Upper lobe of right lung (tissue), 1 donor: ENCODE results near the gene UBE2N. TPM values are rescaled to one million over a fixed set of nuclear protein-coding genes. Genes with fewer than 3 reads are reported as not detected.
"Not testable (repeated sequence)": the region's sequence is repeated elsewhere in the genome, so short reads cannot be mapped to it uniquely, and the experiment has no call there.

Experiments used
- ATAC-seq: fragments of 200-7000 bp; cut with Tn5 transposase; one replicate; pipeline ENCODE4 v1.9.1; 2020; ENCODE audit warnings: mild to moderate bottlenecking, moderate library complexity
- DNase-seq: peaks from one replicate; pipeline ENCODE4 v3.0.0-alpha.2; 2020
- H3K27ac ChIP-seq: fragments of 200-600 bp; one replicate; pipeline ENCODE4 v1.8.0; 2022
- H3K27me3 ChIP-seq: fragments of 200-600 bp; one replicate; pipeline ENCODE4 v1.8.0; 2022; ENCODE audit warnings: mild to moderate bottlenecking
- H3K36me3 ChIP-seq: fragments of 200-600 bp; one replicate; pipeline ENCODE4 v1.8.0; 2022
- H3K4me1 ChIP-seq: fragments of 200-600 bp; one replicate; pipeline ENCODE4 v1.8.0; 2022
- H3K4me3 ChIP-seq: fragments of 200-600 bp; one replicate; pipeline ENCODE4 v1.8.0; 2022; ENCODE audit warnings: mild to moderate bottlenecking
- H3K9me3 ChIP-seq: fragments of 200-600 bp; one replicate; pipeline ENCODE4 v1.8.0; 2022
- CTCF ChIP-seq: fragments of 200-600 bp; IDR thresholded peaks from one replicate; pipeline ENCODE4 v1.8.0; 2022; ENCODE audit warnings: antibody characterized with exemption
- intact Hi-C: fragments of 100-400 bp; cut with DNase I; formaldehyde crosslinking; loops from one replicate; pipeline ENCODE4 v1.11.0; 2022
- total RNA-seq: library from RNA; stranded (reverse); fragmentation: NEBNext Ultra II Directional; extraction: Animal tissue kit (Norgen Biotek cat#: 25700); gene quantifications from one replicate; pipeline ENCODE4 v1.2.1, GENCODE V29; 2021
- donor health status: DM: no; HTN: yes; CAD: no; lungs with severe emphysema.

The UBE2N gene
- total RNA-seq, 1 donor from 2014 or later, result 65.9 TPM

DNA sequence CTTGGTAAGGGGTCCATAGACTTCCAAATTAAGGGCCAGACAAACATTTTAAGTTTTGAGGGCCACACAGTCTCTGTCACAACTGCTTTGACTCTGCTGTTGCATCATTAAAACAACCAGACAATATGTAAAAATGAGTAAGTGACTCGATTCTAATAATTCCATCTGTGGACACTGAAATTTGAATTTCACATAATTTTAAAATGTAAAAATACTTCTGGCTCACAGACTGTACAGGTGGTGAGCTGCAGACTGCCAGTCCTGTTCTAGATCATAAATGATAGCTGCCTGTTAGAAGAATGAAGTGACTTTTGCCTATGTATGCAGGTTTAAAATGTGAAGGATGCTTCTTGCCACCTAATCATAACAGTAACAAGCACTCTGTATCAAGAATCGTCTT is 48.3 kb downstream of the UBE2N start:
- H3K4me3 ChIP-seq, result no peak overlapping the region

DNA sequence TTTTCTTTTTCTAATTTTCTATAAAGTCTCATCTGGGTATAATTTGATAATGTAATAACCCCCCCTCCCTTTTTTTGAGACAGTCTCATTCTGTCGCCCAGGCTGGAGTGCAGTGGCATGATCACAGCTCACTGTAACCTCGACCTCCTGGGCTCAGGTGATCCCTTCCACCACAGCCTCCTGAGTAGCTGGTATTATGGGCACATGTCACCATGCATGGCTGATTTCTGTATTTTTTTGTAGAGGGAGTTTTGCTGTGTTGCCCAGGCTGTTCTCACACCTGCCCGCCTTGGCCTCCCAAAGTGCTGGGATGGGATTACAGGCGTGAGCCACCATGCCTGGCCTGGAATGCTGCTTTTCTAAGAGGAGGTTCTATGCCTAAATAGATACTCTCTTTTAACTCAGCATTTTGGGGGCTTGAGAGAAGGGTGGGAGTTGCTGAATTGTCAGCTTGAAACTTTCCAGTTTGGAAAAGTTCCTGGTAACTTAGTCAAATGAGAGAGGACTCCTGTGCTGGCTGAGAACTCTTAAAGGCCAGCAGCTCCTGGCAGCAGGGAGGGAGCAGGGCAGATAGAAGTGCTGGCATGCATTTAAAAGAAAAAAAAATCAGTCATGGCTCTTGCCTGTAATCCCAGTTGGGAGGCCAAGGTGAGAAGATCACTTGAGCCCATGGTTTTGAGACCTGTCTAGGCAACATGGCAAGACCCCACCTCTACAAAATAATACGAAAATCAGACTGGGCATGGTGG is 51.0 kb downstream of the UBE2N start:
- Histone ChIP-seq H3K36me3 (peaks cover 6% of the 10 kb centered on the region), H3K9me3 (no peaks in the 10 kb centered on the region), H3K4me3 (no peak overlapping the region), H3K27me3 (no peaks in the 10 kb centered on the region), H3K4me1 (peaks cover 19% of the 10 kb centered on the region), H3K27ac (peak overlapping the region; percentile 2)
- no peak for DNase-seq
- no peak for TF ChIP-seq CTCF
- intact Hi-C loops, result loop anchor here (10.0 kb wide), 1 partner anchor 406 kb away; no protein-coding TSS in a partner anchor
- ATAC-seq, result no peak

More for the DNA sequence above, 48.3 kb downstream of the UBE2N start:
- ATAC-seq, result no peak
- no peak overlapping the region for H3K27ac ChIP-seq
- H3K27me3 ChIP-seq, result no peaks in the 10 kb centered on the region
- no peaks in the 10 kb centered on the region for H3K9me3 ChIP-seq
- DNase-seq, result no peak
- intact Hi-C loops, result loop anchor here (10.0 kb wide), 1 partner anchor 409 kb away; no protein-coding TSS in a partner anchor
- peaks cover 19% of the 10 kb centered on the region for H3K4me1 ChIP-seq
- TF ChIP-seq CTCF, result no peak
- peaks cover 31% of the 10 kb centered on the region for H3K36me3 ChIP-seq

GRCh38 chr12:93390031-93390430 is 51.7 kb downstream of the UBE2N start:
- H3K9me3 ChIP-seq, result no peaks in the 10 kb centered on the region
- intact Hi-C loops, result loop anchor here (10.0 kb wide), 1 partner anchor 405 kb away; no protein-coding TSS in a partner anchor
- no peaks in the 10 kb centered on the region for H3K36me3 ChIP-seq
- H3K27ac ChIP-seq, result no peak overlapping the region
- ATAC-seq, result peak; percentile 61
- no peaks in the 10 kb centered on the region for H3K27me3 ChIP-seq
- H3K4me3 ChIP-seq, result no peak overlapping the region
- no peak for TF ChIP-seq CTCF
- no peak for DNase-seq
- peaks cover 19% of the 10 kb centered on the region for H3K4me1 ChIP-seq

- H3K9me3 ChIP-seq, result no peaks in the 10 kb centered on the region
- H3K27me3 ChIP-seq, result no peaks in the 10 kb centered on the region
- no peak for DNase-seq
- no peak for TF ChIP-seq CTCF
- no peak for ATAC-seq
- intact Hi-C loops, result no loop called here
- peaks cover 37% of the 10 kb centered on the region for H3K4me1 ChIP-seq
- no peak overlapping the region for H3K27ac ChIP-seq
- H3K36me3 ChIP-seq, result no peaks in the 10 kb centered on the region
- H3K4me3 ChIP-seq, result no peak overlapping the region
These were observed 54.0 kb downstream of the UBE2N start for GRCh38 chr12:93387780-93388179.

DNA sequence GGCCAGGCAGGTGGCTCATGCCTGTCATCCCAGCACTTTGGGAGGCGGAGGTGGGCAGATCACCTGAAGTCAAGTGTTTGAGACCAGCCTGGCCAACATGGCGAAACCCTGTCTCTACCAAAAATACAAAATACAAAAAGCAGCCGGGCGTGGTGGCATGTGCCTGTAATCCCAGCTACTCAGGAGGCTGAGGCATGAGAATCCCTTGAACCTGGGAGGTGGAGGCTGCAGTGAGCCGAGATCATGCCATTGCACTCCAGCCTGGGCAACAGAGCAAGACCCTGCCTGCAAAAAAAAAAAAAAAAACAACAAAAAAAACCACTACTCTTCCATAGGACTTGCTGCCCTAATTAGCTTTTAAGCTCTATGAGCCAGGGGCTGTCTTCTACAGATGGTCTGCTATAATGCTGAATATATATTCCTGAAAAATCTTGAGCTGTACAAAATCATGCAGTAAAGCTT is 59.7 kb downstream of the UBE2N start:
- intact Hi-C loops, ATAC-seq, DNase-seq, H3K36me3 ChIP-seq, H3K27me3 ChIP-seq, H3K9me3 ChIP-seq: not testable (repeated sequence)
- Histone ChIP-seq H3K4me3 (peak overlapping the region; percentile 96), H3K4me1 (peaks cover 52% of the 10 kb centered on the region), H3K27ac (peak overlapping the region; percentile 40)

GRCh38 chr12:93381161-93381975 is 60.4 kb downstream of the UBE2N start:
- ATAC-seq (no peak), DNase-seq (no peak)
- Histone ChIP-seq H3K4me3 (peak overlapping the region; percentile 96), H3K36me3 (no peaks in the 10 kb centered on the region), H3K9me3 (no peaks in the 10 kb centered on the region), H3K27ac (peak overlapping the region; percentile 40), H3K27me3 (no peaks in the 10 kb centered on the region), H3K4me1 (peaks cover 57% of the 10 kb centered on the region)
- intact Hi-C loops, result no loop called here
- no peak for TF ChIP-seq CTCF
